ENCODE results near the gene ENG. TPM values are rescaled to one million over a fixed set of nuclear protein-coding genes. Genes with fewer than 3 reads are reported as not detected.

The ENG gene
- total RNA-seq, 1 experiment from 2014 or later, result not detected

DNA sequence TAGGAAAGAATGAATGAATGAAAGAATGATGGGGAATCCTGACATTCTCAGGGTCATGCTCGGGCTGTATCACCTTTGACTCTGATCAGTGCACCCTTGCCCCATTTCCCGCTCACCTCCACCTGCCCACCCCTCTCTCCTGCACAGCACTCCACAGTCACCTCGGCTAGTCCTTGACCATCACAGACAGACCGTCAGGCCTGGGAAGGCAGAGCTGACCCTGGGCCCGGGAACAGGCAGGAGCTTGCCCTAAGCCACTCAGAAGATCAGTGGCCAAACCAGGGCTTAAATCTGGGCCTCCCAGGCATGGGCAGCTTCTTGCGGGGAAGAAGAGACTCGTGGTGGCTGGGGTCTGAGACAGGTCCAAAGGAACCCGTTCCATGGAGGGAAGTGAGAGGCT, 41.4 kb upstream of the ENG start:
- no peak overlapping the region for H3K4me3 ChIP-seq (ENCODE audit: low read length)
- no peak overlapping the region for H3K9ac ChIP-seq (ENCODE audit: low read length)
- H3K36me3 ChIP-seq (ENCODE audit: insufficient read depth, low read length), result peaks cover 54% of the 10 kb centered on the region
- DNase-seq, result no peak
- H3K9me2 ChIP-seq (replicated peaks; ENCODE audit: insufficient read depth, low read length), result no peaks in the 10 kb centered on the region
- H3K9me3 ChIP-seq (ENCODE audit: low read length), result peaks cover 5% of the 10 kb centered on the region
- no peak overlapping the region for H3K27ac ChIP-seq (ENCODE audit: low read length)
- H3K27me3 ChIP-seq (ENCODE audit: low read length), result no peaks in the 10 kb centered on the region
- H3K4me2 ChIP-seq (ENCODE audit: low read depth, low read length, poor library complexity, severe bottlenecking), result no peak overlapping the region
- H3K4me1 ChIP-seq (ENCODE audit: low read length), result peaks cover 30% of the 10 kb centered on the region
- peaks cover 6% of the 10 kb centered on the region; the same call in 1 of the 2 replicates for H4K20me1 ChIP-seq (ENCODE audit: insufficient read depth, low read depth, low read length)
- H3K79me2 ChIP-seq (ENCODE audit: low read length), result peaks cover 26% of the 10 kb centered on the region
- no peak overlapping the region for H2AFZ ChIP-seq (ENCODE audit: low read length)

DNA sequence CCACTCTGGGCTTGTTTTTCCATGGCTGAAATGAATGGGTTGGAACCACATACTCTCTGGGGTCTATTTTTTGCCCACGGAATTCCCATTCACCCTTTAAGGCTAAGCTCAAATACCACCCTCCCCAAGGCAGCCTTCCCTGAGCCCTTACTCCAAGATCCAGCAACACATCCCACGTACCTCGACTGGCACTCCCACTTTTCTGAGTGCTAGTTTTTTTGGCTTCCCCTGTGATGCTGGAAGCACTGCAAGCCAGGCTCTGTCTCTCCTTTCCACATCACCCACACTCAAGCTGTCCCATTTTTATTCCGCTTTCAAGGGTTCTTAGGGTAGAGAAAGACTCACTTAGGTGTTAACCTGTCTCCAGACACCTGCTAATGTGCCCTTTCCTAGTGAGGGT, 38.9 kb upstream of the ENG start:
- Histone ChIP-seq H3K4me2 (ENCODE audit: low read depth, low read length, poor library complexity, severe bottlenecking) (no peak overlapping the region), H3K9me2 (replicated peaks; ENCODE audit: insufficient read depth, low read length) (no peaks in the 10 kb centered on the region), H3K27me3 (ENCODE audit: low read length) (no peaks in the 10 kb centered on the region), H3K9ac (ENCODE audit: low read length) (no peak overlapping the region), H3K27ac (ENCODE audit: low read length) (no peak overlapping the region), H3K79me2 (ENCODE audit: low read length) (peaks cover 19% of the 10 kb centered on the region), H3K4me1 (ENCODE audit: low read length) (peaks cover 13% of the 10 kb centered on the region), H3K9me3 (ENCODE audit: low read length) (peaks cover 5% of the 10 kb centered on the region), H3K36me3 (ENCODE audit: insufficient read depth, low read length) (peaks cover 56% of the 10 kb centered on the region), H3K4me3 (ENCODE audit: low read length) (no peak overlapping the region), H2AFZ (ENCODE audit: low read length) (no peak overlapping the region), H4K20me1 (ENCODE audit: insufficient read depth, low read depth, low read length) (peaks cover 6% of the 10 kb centered on the region; the same call in 1 of the 2 replicates)
- no peak for DNase-seq

DNA sequence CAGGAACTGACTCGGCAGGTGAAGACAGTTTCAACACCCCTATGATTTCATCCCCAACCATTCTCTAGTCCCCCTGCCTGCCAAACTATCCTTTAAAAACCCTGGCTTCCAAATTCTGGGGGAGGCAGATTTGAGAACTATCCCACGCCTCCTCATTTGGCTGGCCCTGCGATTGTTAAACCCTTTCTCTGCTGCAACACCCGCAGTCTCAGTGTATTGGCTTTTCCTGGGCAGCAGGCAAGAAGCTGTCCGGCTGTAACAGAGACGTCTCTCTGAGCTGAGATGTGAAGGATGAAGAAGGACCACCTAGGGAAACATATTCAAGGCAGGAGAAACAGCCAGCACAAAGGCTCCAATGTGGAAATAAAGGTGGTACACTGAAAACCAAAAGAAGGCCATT, 38.4 kb upstream of the ENG start:
- no peak for DNase-seq
- Histone ChIP-seq H3K9ac (ENCODE audit: low read length) (no peak overlapping the region), H3K36me3 (ENCODE audit: insufficient read depth, low read length) (peaks cover 57% of the 10 kb centered on the region)

DNA sequence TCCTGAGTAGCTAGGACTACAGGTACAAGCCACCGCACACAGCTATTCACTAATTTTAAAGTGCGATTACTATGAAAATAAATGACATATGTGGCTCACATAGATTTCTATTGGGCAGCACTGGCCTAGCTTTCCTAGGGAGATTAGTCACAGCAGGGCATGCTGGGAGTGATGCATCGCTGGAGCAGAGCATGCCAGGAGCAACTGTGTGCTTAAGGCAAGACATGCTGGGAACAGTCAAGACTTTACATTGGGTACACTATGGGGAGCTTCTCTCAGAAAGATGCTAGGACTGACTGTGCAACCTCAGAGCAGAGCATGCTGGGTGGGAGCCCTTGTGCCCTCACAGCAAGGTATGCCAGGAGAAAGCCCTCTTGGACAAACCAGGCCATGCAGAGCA, 35.6 kb upstream of the ENG start:
- no peak overlapping the region for H3K4me2 ChIP-seq (ENCODE audit: low read depth, low read length, poor library complexity, severe bottlenecking)
- H3K9ac ChIP-seq (ENCODE audit: low read length), result no peak overlapping the region
- H3K27ac ChIP-seq (ENCODE audit: low read length), result no peak overlapping the region
- H3K79me2 ChIP-seq (ENCODE audit: low read length), result no peaks in the 10 kb centered on the region
- no peaks in the 10 kb centered on the region for H3K4me1 ChIP-seq (ENCODE audit: low read length)
- H3K4me3 ChIP-seq (ENCODE audit: low read length), result no peak overlapping the region
- H3K27me3 ChIP-seq (ENCODE audit: low read length), result no peaks in the 10 kb centered on the region
- H3K36me3 ChIP-seq (ENCODE audit: insufficient read depth, low read length), result peaks cover 46% of the 10 kb centered on the region
- no peaks in the 10 kb centered on the region for H3K9me2 ChIP-seq (replicated peaks; ENCODE audit: insufficient read depth, low read length)
- peaks cover 5% of the 10 kb centered on the region for H3K9me3 ChIP-seq (ENCODE audit: low read length)
- no peak overlapping the region for H2AFZ ChIP-seq (ENCODE audit: low read length)
- H4K20me1 ChIP-seq (ENCODE audit: insufficient read depth, low read depth, low read length), result no peaks in the 10 kb centered on the region
- no peak for DNase-seq

More for the DNA sequence above, 38.4 kb upstream of the ENG start:
- H3K27ac ChIP-seq (ENCODE audit: low read length), result no peak overlapping the region
- H3K9me3 ChIP-seq (ENCODE audit: low read length), result peaks cover 5% of the 10 kb centered on the region
- H3K9me2 ChIP-seq (replicated peaks; ENCODE audit: insufficient read depth, low read length), result no peaks in the 10 kb centered on the region
- no peaks in the 10 kb centered on the region for H3K27me3 ChIP-seq (ENCODE audit: low read length)
- H3K79me2 ChIP-seq (ENCODE audit: low read length), result peaks cover 16% of the 10 kb centered on the region
- no peak overlapping the region for H3K4me3 ChIP-seq (ENCODE audit: low read length)
- H3K4me1 ChIP-seq (ENCODE audit: low read length), result peaks cover 9% of the 10 kb centered on the region
- H3K4me2 ChIP-seq (ENCODE audit: low read depth, low read length, poor library complexity, severe bottlenecking), result no peak overlapping the region
- no peak overlapping the region for H2AFZ ChIP-seq (ENCODE audit: low read length)
- H4K20me1 ChIP-seq (ENCODE audit: insufficient read depth, low read depth, low read length), result peaks cover 4% of the 10 kb centered on the region; the same call in 1 of the 2 replicates

DNA sequence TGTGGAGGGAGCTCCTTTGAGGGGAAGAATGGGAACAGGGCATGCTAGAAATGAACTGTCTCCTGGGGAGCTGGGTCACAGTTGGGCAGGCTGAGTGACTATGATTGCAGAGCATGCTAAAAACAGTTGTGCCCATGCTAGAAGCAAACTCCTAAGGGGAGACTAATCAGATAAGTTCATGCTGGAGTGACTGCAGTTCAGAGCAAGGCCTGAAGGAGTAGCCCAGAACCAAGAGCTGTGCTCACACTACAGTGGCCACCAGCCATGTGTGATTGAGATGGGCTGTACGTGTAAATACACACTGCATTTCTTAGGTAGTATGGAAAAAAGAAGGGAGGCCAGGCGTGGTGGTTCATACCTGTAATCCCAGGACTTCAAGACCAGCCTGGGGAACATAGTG, 33.3 kb upstream of the ENG start:
- H4K20me1 ChIP-seq (ENCODE audit: insufficient read depth, low read depth, low read length), result no peaks in the 10 kb centered on the region
- no peaks in the 10 kb centered on the region for H3K27me3 ChIP-seq (ENCODE audit: low read length)
- no peak overlapping the region for H3K4me3 ChIP-seq (ENCODE audit: low read length)
- H3K4me2 ChIP-seq (ENCODE audit: low read depth, low read length, poor library complexity, severe bottlenecking), result no peak overlapping the region
- no peaks in the 10 kb centered on the region for H3K9me2 ChIP-seq (replicated peaks; ENCODE audit: insufficient read depth, low read length)
- no peaks in the 10 kb centered on the region for H3K9me3 ChIP-seq (ENCODE audit: low read length)
- DNase-seq, result no peak
- no peaks in the 10 kb centered on the region for H3K4me1 ChIP-seq (ENCODE audit: low read length)
- H3K27ac ChIP-seq (ENCODE audit: low read length), result no peak overlapping the region
- peaks cover 24% of the 10 kb centered on the region for H3K36me3 ChIP-seq (ENCODE audit: insufficient read depth, low read length)
- H3K79me2 ChIP-seq (ENCODE audit: low read length), result no peaks in the 10 kb centered on the region
- H3K9ac ChIP-seq (ENCODE audit: low read length), result no peak overlapping the region
- no peak overlapping the region for H2AFZ ChIP-seq (ENCODE audit: low read length)

DNA sequence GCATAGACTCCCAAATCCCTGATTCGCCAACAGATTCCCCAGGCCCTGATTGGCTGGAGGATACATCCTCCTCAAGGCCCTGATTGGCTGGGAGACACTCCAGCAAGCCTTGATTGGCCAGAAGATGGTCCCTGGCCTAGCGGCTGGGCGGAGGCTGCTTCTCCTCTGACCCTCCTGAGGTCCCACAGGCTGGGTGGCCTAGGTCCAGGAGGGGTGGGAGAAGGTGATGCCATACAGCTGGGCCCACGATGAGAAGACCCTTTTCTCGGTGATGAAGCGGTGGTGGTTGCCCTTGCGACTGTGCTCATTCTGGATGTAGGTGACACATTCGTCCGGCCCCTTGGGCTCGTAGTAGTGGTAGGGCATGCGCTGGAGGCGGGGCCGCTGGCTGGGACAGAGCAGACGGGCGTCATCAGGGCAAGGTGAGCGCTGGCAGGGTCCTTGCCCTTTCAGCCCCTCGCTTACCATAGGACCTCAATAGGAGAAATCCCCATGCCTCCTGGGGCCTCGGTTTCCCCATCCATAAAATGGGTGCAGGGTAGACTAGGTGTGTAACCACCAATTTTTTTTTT, 32.0 kb upstream of the ENG start:
- H3K27me3 ChIP-seq (ENCODE audit: low read length), result no peaks in the 10 kb centered on the region
- H3K9me2 ChIP-seq (replicated peaks; ENCODE audit: insufficient read depth, low read length), result no peaks in the 10 kb centered on the region
- H4K20me1 ChIP-seq (ENCODE audit: insufficient read depth, low read depth, low read length), result no peaks in the 10 kb centered on the region
- no peaks in the 10 kb centered on the region for H3K4me1 ChIP-seq (ENCODE audit: low read length)
- no peaks in the 10 kb centered on the region for H3K79me2 ChIP-seq (ENCODE audit: low read length)
- H3K9ac ChIP-seq (ENCODE audit: low read length), result no peak overlapping the region
- no peak overlapping the region for H3K4me3 ChIP-seq (ENCODE audit: low read length)
- no peak overlapping the region for H3K4me2 ChIP-seq (ENCODE audit: low read depth, low read length, poor library complexity, severe bottlenecking)
- peak; percentile 56 for DNase-seq
- no peak overlapping the region for H2AFZ ChIP-seq (ENCODE audit: low read length)
- H3K9me3 ChIP-seq (ENCODE audit: low read length), result no peaks in the 10 kb centered on the region
- peaks cover 16% of the 10 kb centered on the region for H3K36me3 ChIP-seq (ENCODE audit: insufficient read depth, low read length)
- no peak overlapping the region for H3K27ac ChIP-seq (ENCODE audit: low read length)

DNA sequence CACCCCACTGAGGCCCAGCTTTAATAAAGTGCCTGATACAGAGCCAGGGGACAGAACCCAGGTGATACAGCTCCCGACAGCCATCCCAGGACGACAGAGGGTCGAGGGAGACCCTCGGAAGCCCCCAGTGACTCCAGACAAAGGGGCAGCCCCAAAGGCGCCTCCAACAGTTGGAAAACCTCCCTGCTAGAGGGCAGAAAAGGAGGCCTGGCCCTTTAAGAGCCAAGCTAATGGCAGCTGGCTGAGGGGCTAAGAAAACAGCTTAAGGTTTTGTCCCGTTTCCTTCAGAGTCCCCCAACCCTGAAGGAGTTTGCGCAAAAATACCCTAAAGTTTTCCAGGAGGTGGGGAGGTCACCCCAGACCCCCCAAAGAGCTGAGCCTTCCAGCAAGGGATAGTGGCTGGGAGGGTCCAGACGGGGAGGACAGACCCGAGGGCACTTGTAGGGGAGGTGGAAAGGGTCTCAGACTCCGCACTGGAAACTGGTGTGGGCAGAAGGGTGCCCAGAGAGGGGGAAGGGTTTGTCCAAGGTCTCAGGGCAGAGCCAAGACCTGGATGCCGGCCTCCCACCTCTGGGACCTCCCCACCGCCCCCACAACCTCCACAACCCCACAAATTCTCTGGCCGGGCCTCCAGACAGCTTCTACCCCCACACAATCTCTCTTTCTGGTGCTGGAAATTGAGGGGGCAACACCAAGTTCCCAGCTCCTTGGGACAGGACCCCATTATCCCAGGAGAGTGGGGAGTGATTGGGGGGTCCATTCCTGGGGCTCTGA, 31.2 kb upstream of the ENG start:
- Histone ChIP-seq H3K9me3 (ENCODE audit: low read length) (no peaks in the 10 kb centered on the region), H3K36me3 (ENCODE audit: insufficient read depth, low read length) (peaks cover 12% of the 10 kb centered on the region), H3K4me1 (ENCODE audit: low read length) (no peaks in the 10 kb centered on the region), H4K20me1 (ENCODE audit: insufficient read depth, low read depth, low read length) (no peaks in the 10 kb centered on the region), H3K79me2 (ENCODE audit: low read length) (no peaks in the 10 kb centered on the region), H3K4me3 (ENCODE audit: low read length) (no peak overlapping the region), H2AFZ (ENCODE audit: low read length) (no peak overlapping the region), H3K27me3 (ENCODE audit: low read length) (no peaks in the 10 kb centered on the region), H3K9me2 (replicated peaks; ENCODE audit: insufficient read depth, low read length) (no peaks in the 10 kb centered on the region), H3K4me2 (ENCODE audit: low read depth, low read length, poor library complexity, severe bottlenecking) (no peak overlapping the region), H3K27ac (ENCODE audit: low read length) (no peak overlapping the region), H3K9ac (ENCODE audit: low read length) (no peak overlapping the region)
- DNase-seq, result no peak

DNA sequence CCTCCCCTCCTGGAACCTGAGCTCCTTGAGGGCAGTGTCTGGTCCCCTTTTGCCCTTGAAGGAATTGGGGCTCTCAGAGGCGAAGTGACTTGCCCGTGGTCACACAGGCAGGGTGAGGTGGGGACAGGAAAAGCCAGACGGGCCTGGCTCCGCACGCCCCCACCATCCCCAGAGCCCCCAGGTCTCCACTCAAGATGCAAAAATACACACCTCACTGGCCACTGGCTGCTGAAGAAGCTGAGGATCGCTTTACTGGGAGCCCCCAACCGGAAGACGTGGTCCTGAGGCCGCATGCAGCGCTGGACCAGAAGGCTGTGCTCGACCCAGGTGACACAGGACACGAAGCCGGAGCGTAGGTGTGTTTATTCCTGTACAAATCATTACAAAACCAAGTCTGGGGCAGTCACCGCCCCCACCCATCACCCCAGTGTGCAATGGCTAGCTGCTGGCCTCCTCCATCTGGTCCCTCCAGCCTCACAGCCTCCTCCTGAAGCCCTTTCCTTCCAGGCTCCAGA, 30.6 kb upstream of the ENG start:
- Histone ChIP-seq H3K79me2 (ENCODE audit: low read length) (no peaks in the 10 kb centered on the region), H3K9me2 (replicated peaks; ENCODE audit: insufficient read depth, low read length) (no peaks in the 10 kb centered on the region), H3K4me2 (ENCODE audit: low read depth, low read length, poor library complexity, severe bottlenecking) (no peak overlapping the region), H3K27me3 (ENCODE audit: low read length) (no peaks in the 10 kb centered on the region), H3K36me3 (ENCODE audit: insufficient read depth, low read length) (peaks cover 11% of the 10 kb centered on the region), H3K9ac (ENCODE audit: low read length) (no peak overlapping the region), H3K4me1 (ENCODE audit: low read length) (no peaks in the 10 kb centered on the region), H4K20me1 (ENCODE audit: insufficient read depth, low read depth, low read length) (no peaks in the 10 kb centered on the region), H3K9me3 (ENCODE audit: low read length) (no peaks in the 10 kb centered on the region), H2AFZ (ENCODE audit: low read length) (no peak overlapping the region), H3K4me3 (ENCODE audit: low read length) (no peak overlapping the region), H3K27ac (ENCODE audit: low read length) (no peak overlapping the region)
- DNase-seq, result no peak
